ENCODE data around the gene SAMHD1. TPM values are rescaled to one million over a fixed set of nuclear protein-coding genes. Genes with fewer than 3 reads are reported as not detected.
A peak's percentile ranks its signal among the peaks of the same experiment; 100 is the strongest.

The SAMHD1 gene
- total and polyA plus RNA-seq, 2 donors from 2014 or later = 13.7 to 94.1 TPM

GRCh38 chr20:36848677-36849076, 102.8 kb downstream of the SAMHD1 start:
- peaks cover 0 to 2% (median 0%) of the 10 kb centered on the region in 3 donors for H3K9me3 ChIP-seq (ENCODE audit: control insufficient read depth in 2 of 3, insufficient read depth in 1 of 3, low read length in 3 of 3)
- peaks cover 0 to 8% (median 0%) of the 10 kb centered on the region in 3 donors for H3K4me1 ChIP-seq (ENCODE audit: control insufficient read depth in 2 of 3, insufficient read depth in 2 of 3, low read depth in 1 of 3, low read length in 3 of 3)
- no peak overlapping the region for H3K9ac ChIP-seq (ENCODE audit: low read length in 3 of 3)

GRCh38 chr20:36848078-36848660, 103.3 kb downstream of the SAMHD1 start:
- FAIRE-seq = no peak
- Histone ChIP-seq H3K27ac (ENCODE audit: low read depth in 2 of 2, low read length in 2 of 2) (peak overlapping the region; percentile 11 to 32), H3K27me3 (ENCODE audit: control insufficient read depth, insufficient read depth, low read length) (no peaks in the 10 kb centered on the region), H3K4me3 (ENCODE audit: low read length in 3 of 3) (no peak overlapping the region), H3K36me3 (ENCODE audit: control insufficient read depth in 2 of 3, insufficient read depth in 3 of 3, low read length in 3 of 3) (no peaks in the 10 kb centered on the region), H3K9me3 (ENCODE audit: control insufficient read depth in 2 of 3, insufficient read depth in 1 of 3, low read length in 3 of 3) (peaks cover 0 to 2% (median 0%) of the 10 kb centered on the region in 3 donors), H3K4me1 (ENCODE audit: control insufficient read depth in 2 of 3, insufficient read depth in 2 of 3, low read depth in 1 of 3, low read length in 3 of 3) (peaks cover 0 to 12% (median under 1%) of the 10 kb centered on the region in 3 donors), H3K9ac (ENCODE audit: low read length in 3 of 3) (no peak overlapping the region)
- peak in 2 of 5 donors; percentile 51 to 83 for DNase-seq
- intact Hi-C loops (cut with DNase I) = no loop called here
- TF ChIP-seq CTCF (IDR thresholded peaks at IDR 0.05; ENCODE audit: borderline replicate concordance, extremely low read depth, insufficient read depth) = no peak

More at GRCh38 chr20:36848677-36849076, 102.8 kb downstream of the SAMHD1 start:
- H3K27ac ChIP-seq (ENCODE audit: low read depth in 2 of 2, low read length in 2 of 2) = peak overlapping the region; percentile 11 to 32
- intact Hi-C loops (cut with DNase I) = no loop called here
- DNase-seq (no peak), FAIRE-seq (no peak)
- H3K27me3 ChIP-seq (ENCODE audit: control insufficient read depth, insufficient read depth, low read length) = no peaks in the 10 kb centered on the region
- no peak overlapping the region for H3K4me3 ChIP-seq (ENCODE audit: low read length in 3 of 3)
- no peak for TF ChIP-seq CTCF (IDR thresholded peaks at IDR 0.05; ENCODE audit: borderline replicate concordance, extremely low read depth, insufficient read depth)
- no peaks in the 10 kb centered on the region for H3K36me3 ChIP-seq (ENCODE audit: control insufficient read depth in 2 of 3, insufficient read depth in 3 of 3, low read length in 3 of 3)

GRCh38 chr20:36847710-36848040, 103.8 kb downstream of the SAMHD1 start:
- TF ChIP-seq CTCF (IDR thresholded peaks at IDR 0.05; ENCODE audit: borderline replicate concordance, extremely low read depth, insufficient read depth) = no peak
- H3K9me3 ChIP-seq (ENCODE audit: control insufficient read depth in 2 of 3, insufficient read depth in 1 of 3, low read length in 3 of 3) = peaks cover 0 to 2% (median 0%) of the 10 kb centered on the region in 3 donors
- no peaks in the 10 kb centered on the region for H3K27me3 ChIP-seq (ENCODE audit: control insufficient read depth, insufficient read depth, low read length)
- H3K9ac ChIP-seq (ENCODE audit: low read length in 3 of 3) = no peak overlapping the region
- DNase-seq (no peak), FAIRE-seq (no peak)
- H3K36me3 ChIP-seq (ENCODE audit: control insufficient read depth in 2 of 3, insufficient read depth in 3 of 3, low read length in 3 of 3) = no peaks in the 10 kb centered on the region
- intact Hi-C loops (cut with DNase I) = no loop called here
- H3K4me3 ChIP-seq (ENCODE audit: low read length in 3 of 3) = no peak overlapping the region
- peak overlapping the region; percentile 11 to 41 for H3K27ac ChIP-seq (ENCODE audit: low read depth in 2 of 2, low read length in 2 of 2)
- peaks cover 0 to 17% (median 5%) of the 10 kb centered on the region in 3 donors for H3K4me1 ChIP-seq (ENCODE audit: control insufficient read depth in 2 of 3, insufficient read depth in 2 of 3, low read depth in 1 of 3, low read length in 3 of 3)

All from kidney (tissue), 14 donors.